Measurements from ENCODE around the gene COPG2. TPM values are rescaled to one million over a fixed set of nuclear protein-coding genes. Genes with fewer than 3 reads are reported as not detected.

Gene COPG2
- polyA plus RNA-seq, 3 donors = 61.0 to 69.7 (median 63.3) TPM

GRCh38 chr7:130506358-130506757, 162.2 kb downstream of the COPG2 start:
- no peak for DNase-seq

GRCh38 chr7:130505753-130506152, 162.8 kb downstream of the COPG2 start:
- no peak for DNase-seq

- no peak for DNase-seq
Measured at GRCh38 chr7:130500910-130501309, 167.6 kb downstream of the COPG2 start.

- DNase-seq = no peak
Measured at GRCh38 chr7:130500463-130500862, 168.1 kb downstream of the COPG2 start.

- DNase-seq = no peak
Measured at GRCh38 chr7:130494431-130494858, 174.1 kb downstream of the COPG2 start.

- no peak for DNase-seq
Measured at GRCh38 chr7:130493275-130493873, 175.2 kb downstream of the COPG2 start.

- no peak for DNase-seq
Measured at GRCh38 chr7:130492523-130493274, 175.8 kb downstream of the COPG2 start.

- no peak for DNase-seq
Measured at GRCh38 chr7:130491841-130492522, 176.6 kb downstream of the COPG2 start, which contains the start of gene MEST. Gene MEST (plus strand): TSS chr7:130492085. CDS start chr7:130492314, 229 bp downstream.

- DNase-seq = no peak
Measured at GRCh38 chr7:130490888-130491804, 177.4 kb downstream of the COPG2 start.

- peak; percentile 85 for DNase-seq
Measured at GRCh38 chr7:130490311-130490791, 178.2 kb downstream of the COPG2 start.

GRCh38 chr7:130489140-130489983, 179.2 kb downstream of the COPG2 start:
- peak; percentile 81 for DNase-seq

- DNase-seq = no peak
Measured at GRCh38 chr7:130488392-130489139, 180.0 kb downstream of the COPG2 start.

- DNase-seq = no peak
Measured at GRCh38 chr7:130486954-130487436, 181.6 kb downstream of the COPG2 start.

- no peak for DNase-seq
Measured at GRCh38 chr7:130486114-130486953, 182.2 kb downstream of the COPG2 start.

- no peak for DNase-seq
Measured at GRCh38 chr7:130485734-130486113, 182.8 kb downstream of the COPG2 start.

GRCh38 chr7:130483031-130483430, 185.5 kb downstream of the COPG2 start:
- DNase-seq = no peak

- DNase-seq = no peak
Measured at GRCh38 chr7:130481898-130482297, 186.7 kb downstream of the COPG2 start.

GRCh38 chr7:130479716-130480400, 188.7 kb downstream of the COPG2 start:
- DNase-seq = no peak

All from renal pelvis (tissue), 4 donors.